ENCODE data around the gene PPP1R1C. TPM values are rescaled to one million over a fixed set of nuclear protein-coding genes. Genes with fewer than 3 reads are reported as not detected.

The PPP1R1C gene
- polyA plus RNA-seq, 1 donor from 2014 or later = not detected

GRCh38 chr2:182061739-182062138 is 76.1 kb downstream of the PPP1R1C start:
- Histone ChIP-seq H3K27ac (ENCODE audit: low read length) (no peak overlapping the region), H3K79me2 (replicated peaks; ENCODE audit: insufficient read depth, low read length) (no peaks in the 10 kb centered on the region), H3K9ac (ENCODE audit: low read length) (no peak overlapping the region), H3K9me2 (ENCODE audit: insufficient read depth, low read length) (no peaks in the 10 kb centered on the region), H3K4me2 (ENCODE audit: low read length) (no peak overlapping the region), H3K27me3 (ENCODE audit: insufficient read depth, low read depth, low read length) (no peaks in the 10 kb centered on the region), H3K4me3 (ENCODE audit: low read length) (no peak overlapping the region), H3K9me3 (ENCODE audit: low read length) (no peaks in the 10 kb centered on the region), H3F3A (ENCODE audit: insufficient read depth, low read length, poor library complexity, severe bottlenecking) (no peaks in the 10 kb centered on the region), H4K20me1 (ENCODE audit: insufficient read depth) (no peaks in the 10 kb centered on the region), H3K36me3 (ENCODE audit: insufficient read depth, low read length) (no peaks in the 10 kb centered on the region), H2AFZ (ENCODE audit: low read depth, low read length) (no peak overlapping the region)
- TF ChIP-seq SMC3 (conservative IDR thresholded peaks at IDR 0.05; ENCODE audit: poor library complexity) (no peak), RAD21 (conservative IDR thresholded peaks at IDR 0.05) (no peak), MXI1 (conservative IDR thresholded peaks at IDR 0.05; ENCODE audit: poor library complexity, severe bottlenecking) (no peak), EP300 (conservative IDR thresholded peaks at IDR 0.05; ENCODE audit: poor library complexity, severe bottlenecking) (no peak), REST (IDR thresholded peaks at IDR 0.05; ENCODE audit: borderline replicate concordance) (no peak), CTCF (IDR thresholded peaks at IDR 0.05; ENCODE audit: poor library complexity, severe bottlenecking) (no peak), POLR2AphosphoS5 (IDR thresholded peaks at IDR 0.05) (no peak), EZH2 (IDR thresholded peaks at IDR 0.05; ENCODE audit: borderline replicate concordance, insufficient read depth, low read length, poor library complexity, severe bottlenecking) (no peak), TAF1 (IDR thresholded peaks at IDR 0.05; ENCODE audit: low read depth) (no peak)

DNA sequence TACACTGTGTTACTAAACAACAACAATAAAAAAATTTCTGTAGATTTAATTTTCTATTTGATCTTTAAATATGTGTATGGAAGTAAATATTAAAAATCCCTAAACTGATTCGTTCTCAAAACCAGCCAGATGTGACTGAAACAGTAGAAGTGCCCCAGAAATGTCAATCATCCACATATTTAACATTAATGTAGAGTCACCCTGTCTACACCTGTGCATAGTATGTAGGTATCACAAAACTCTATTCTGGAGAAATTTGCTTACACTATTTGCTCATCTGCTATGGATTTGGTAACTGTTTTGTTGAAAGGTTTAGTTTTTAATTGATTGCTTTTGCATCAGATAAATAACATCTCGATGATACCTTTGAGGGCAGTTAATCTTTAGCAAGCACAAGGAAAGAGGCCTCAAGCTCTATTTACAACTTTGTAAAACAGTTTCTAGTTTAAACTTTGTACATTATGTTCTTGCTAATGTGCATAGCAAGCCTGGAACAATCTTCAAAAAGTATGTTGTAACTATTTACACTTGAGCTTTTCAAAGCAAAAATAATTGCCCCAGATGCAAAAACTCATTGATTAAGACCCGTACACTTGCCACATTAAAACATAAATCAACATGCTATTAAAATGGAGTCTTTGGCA is 76.8 kb downstream of the PPP1R1C start:
- Histone ChIP-seq H3K27ac (ENCODE audit: low read length) (no peak overlapping the region), H2AFZ (ENCODE audit: low read depth, low read length) (no peak overlapping the region), H3K4me3 (ENCODE audit: low read length) (no peak overlapping the region), H3K4me2 (ENCODE audit: low read length) (no peak overlapping the region), H4K20me1 (ENCODE audit: insufficient read depth) (no peaks in the 10 kb centered on the region), H3K36me3 (ENCODE audit: insufficient read depth, low read length) (no peaks in the 10 kb centered on the region), H3K9ac (ENCODE audit: low read length) (no peak overlapping the region), H3K9me2 (ENCODE audit: insufficient read depth, low read length) (no peaks in the 10 kb centered on the region), H3F3A (ENCODE audit: insufficient read depth, low read length, poor library complexity, severe bottlenecking) (no peaks in the 10 kb centered on the region), H3K79me2 (replicated peaks; ENCODE audit: insufficient read depth, low read length) (no peaks in the 10 kb centered on the region), H3K9me3 (ENCODE audit: low read length) (no peaks in the 10 kb centered on the region), H3K27me3 (ENCODE audit: insufficient read depth, low read depth, low read length) (no peaks in the 10 kb centered on the region)
- TF ChIP-seq CTCF (IDR thresholded peaks at IDR 0.05; ENCODE audit: poor library complexity, severe bottlenecking) = no peak
- no peak for TF ChIP-seq RAD21 (conservative IDR thresholded peaks at IDR 0.05)
- no peak for TF ChIP-seq REST (IDR thresholded peaks at IDR 0.05; ENCODE audit: borderline replicate concordance)
- no peak for TF ChIP-seq EZH2 (IDR thresholded peaks at IDR 0.05; ENCODE audit: borderline replicate concordance, insufficient read depth, low read length, poor library complexity, severe bottlenecking)
- TF ChIP-seq MXI1 (conservative IDR thresholded peaks at IDR 0.05; ENCODE audit: poor library complexity, severe bottlenecking) = no peak
- TF ChIP-seq EP300 (conservative IDR thresholded peaks at IDR 0.05; ENCODE audit: poor library complexity, severe bottlenecking) = no peak
- TF ChIP-seq TAF1 (IDR thresholded peaks at IDR 0.05; ENCODE audit: low read depth) = no peak
- TF ChIP-seq SMC3 (conservative IDR thresholded peaks at IDR 0.05; ENCODE audit: poor library complexity) = no peak

Data from neural cell (in vitro differentiated cells).